AG09309 (cell line): Measurements from ENCODE around the gene DAO.
A peak's percentile ranks its signal among the peaks of the same experiment; 100 is the strongest.

Source experiments
- DNase-seq: peaks from one replicate; pipeline ENCODE4 v3.0.0-alpha.2; 2010; ENCODE audit warnings: low read depth
- H3K4me3 ChIP-seq: 2 replicates; pipeline ENCODE4 v1.5.1; 2011; ENCODE audit warnings: mild to moderate bottlenecking, low read depth, low read length, moderate library complexity; ENCODE audit not compliant: control insufficient read depth
- TF ChIP-seq, protein P1 (sequence below): IDR thresholded peaks from 2 replicates; pipeline ENCODE4 v1.5.1; 2011; ENCODE audit warnings: mild to moderate bottlenecking, low read depth, low read length, inconsistent platforms; ENCODE audit not compliant: insufficient read depth, control insufficient read depth; ENCODE audit errors: missing control alignments

The DAO gene

DNA sequence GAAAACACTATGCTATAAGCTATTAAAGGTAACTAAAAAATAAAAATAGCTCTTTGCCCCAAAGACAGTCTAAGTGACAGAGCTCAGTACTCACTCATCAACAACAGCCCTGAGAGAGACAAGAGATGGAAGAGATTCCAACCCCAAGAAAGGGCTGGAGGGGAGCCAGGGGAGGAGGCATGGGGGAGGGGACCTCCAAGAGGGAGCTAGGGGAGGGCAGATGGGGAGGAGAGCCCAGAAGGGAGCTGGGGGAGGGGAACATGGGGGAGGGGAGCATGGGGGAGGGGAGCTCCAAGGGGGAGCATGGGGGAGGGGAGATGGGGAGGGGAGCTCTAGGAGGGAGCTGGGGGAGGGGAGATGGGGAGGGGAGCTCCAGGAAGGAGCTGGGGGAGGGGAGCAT lies 30.2 kb upstream of the DAO start:
- TF ChIP-seq, protein P1, sequence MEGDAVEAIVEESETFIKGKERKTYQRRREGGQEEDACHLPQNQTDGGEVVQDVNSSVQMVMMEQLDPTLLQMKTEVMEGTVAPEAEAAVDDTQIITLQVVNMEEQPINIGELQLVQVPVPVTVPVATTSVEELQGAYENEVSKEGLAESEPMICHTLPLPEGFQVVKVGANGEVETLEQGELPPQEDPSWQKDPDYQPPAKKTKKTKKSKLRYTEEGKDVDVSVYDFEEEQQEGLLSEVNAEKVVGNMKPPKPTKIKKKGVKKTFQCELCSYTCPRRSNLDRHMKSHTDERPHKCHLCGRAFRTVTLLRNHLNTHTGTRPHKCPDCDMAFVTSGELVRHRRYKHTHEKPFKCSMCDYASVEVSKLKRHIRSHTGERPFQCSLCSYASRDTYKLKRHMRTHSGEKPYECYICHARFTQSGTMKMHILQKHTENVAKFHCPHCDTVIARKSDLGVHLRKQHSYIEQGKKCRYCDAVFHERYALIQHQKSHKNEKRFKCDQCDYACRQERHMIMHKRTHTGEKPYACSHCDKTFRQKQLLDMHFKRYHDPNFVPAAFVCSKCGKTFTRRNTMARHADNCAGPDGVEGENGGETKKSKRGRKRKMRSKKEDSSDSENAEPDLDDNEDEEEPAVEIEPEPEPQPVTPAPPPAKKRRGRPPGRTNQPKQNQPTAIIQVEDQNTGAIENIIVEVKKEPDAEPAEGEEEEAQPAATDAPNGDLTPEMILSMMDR = no peak
- DNase-seq = no peak

DNA sequence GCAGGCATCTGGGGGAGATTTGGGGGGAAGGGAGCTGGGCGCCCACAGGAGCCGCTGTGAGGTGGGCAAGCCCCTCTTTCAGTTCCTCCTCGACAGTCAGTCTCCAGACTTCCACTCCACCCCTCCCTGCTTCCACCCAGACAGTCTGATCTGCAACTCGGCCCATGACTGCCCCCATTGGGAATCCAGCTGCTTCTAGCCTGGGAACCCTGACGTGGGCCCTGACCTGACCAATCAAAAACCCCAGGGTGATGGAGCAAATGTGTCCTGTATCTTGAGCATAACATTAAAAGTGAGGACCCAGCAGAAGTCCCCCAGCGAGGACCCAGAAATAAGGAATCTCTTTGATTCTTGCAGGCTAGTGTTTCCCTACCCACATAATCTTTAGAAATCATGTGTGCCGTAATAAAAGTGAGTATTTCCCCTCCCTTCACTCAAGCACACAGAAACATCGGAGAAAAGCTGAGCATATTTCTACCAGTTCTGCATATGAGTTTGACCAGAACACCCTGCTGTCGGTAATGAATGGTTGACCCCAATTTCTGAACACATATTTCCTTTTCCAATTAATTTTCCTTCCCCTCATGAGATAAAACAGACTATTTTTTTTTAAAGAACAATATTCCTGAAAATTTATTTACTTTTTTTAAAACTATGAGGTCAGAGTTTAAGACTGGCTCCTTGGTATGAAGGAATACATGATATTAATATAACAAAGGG lies 28.9 kb upstream of the DAO start:
- TF ChIP-seq, protein P1 = peak; percentile 46
- no peak overlapping the region; the same call in 1 of the 2 replicates for H3K4me3 ChIP-seq
- DNase-seq = peak; percentile 85

More for the DNA sequence above, 30.2 kb upstream of the DAO start:
- H3K4me3 ChIP-seq = no peak overlapping the region

DNA sequence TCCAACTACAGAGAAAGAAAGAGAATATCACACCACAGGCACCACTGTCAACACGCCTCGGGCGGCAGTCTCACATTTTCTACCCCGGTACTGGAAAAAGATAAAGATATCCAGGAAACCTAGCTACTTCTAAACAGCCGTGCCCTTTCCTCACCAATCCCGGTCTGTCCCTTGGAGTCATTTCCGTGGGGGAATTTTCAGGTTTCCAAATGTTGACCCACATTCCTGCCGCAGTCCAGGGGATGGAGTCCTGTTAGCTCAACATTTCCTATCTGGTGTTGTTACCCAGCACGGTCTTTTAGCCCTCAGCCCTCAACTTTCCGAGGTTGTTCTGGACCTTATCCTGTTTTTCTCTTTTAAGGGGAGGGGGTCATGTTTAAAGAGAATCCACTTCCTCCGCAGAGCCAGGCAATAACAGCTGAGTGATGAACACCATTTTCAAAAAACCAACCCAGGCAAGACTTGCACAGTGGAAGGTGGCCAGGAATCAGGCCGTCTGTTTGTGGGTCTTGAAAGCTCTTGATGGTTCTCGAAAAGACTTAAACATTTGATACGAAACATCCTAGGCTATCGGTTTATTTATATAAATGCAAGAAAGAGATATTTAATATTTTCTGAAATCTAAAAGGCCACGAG lies 27.1 kb upstream of the DAO start:
- TF ChIP-seq, protein P1 = no peak
- H3K4me3 ChIP-seq = peak overlapping the region; percentile 18
- no peak for DNase-seq

DNA sequence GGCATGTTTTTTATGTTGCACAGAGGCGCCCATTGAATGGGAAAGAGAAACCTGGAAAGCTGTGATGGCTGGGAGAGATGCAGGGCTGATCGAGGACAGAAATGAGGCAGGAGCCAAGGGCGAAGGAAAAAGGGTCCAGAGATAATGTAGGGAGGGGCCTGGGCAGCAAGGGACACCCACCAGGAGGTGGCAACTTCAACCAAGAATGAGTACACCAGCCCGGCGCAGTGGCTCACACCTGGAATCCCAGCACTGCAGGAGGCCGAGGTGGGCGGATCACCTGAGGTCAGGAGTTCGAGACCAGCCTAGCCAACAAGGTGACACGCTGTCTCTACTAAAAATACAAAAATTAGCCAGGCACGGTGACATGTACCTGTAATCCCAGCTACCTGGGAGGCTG lies 26.5 kb upstream of the DAO start:
- TF ChIP-seq, protein P1 = no peak
- DNase-seq = no peak
- H3K4me3 ChIP-seq = no peak overlapping the region

DNA sequence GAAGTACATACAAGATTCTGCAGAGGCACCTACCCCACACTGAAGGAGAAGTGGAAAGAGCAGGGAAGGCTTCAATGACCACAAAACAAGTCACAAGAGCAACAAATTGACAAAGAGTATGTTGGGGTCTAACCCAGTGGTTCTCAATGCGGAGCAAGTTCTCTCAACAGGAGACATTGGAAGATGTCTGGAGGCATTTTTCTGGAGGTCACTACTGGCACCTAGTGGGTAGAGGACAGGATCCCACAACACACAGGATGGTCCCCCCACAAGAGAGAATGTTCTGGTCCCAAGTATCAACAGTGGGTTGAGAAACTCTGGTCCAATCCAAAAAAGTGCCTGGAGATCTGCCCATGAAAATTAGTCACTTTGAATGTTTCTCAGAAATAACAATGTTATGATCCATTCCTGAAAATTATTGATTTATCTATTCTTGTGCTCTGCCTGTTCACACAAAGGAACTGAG lies 25.9 kb upstream of the DAO start:
- TF ChIP-seq, protein P1 = peak; percentile 50
- peak; percentile 88 for DNase-seq
- H3K4me3 ChIP-seq = no peak overlapping the region

DNA sequence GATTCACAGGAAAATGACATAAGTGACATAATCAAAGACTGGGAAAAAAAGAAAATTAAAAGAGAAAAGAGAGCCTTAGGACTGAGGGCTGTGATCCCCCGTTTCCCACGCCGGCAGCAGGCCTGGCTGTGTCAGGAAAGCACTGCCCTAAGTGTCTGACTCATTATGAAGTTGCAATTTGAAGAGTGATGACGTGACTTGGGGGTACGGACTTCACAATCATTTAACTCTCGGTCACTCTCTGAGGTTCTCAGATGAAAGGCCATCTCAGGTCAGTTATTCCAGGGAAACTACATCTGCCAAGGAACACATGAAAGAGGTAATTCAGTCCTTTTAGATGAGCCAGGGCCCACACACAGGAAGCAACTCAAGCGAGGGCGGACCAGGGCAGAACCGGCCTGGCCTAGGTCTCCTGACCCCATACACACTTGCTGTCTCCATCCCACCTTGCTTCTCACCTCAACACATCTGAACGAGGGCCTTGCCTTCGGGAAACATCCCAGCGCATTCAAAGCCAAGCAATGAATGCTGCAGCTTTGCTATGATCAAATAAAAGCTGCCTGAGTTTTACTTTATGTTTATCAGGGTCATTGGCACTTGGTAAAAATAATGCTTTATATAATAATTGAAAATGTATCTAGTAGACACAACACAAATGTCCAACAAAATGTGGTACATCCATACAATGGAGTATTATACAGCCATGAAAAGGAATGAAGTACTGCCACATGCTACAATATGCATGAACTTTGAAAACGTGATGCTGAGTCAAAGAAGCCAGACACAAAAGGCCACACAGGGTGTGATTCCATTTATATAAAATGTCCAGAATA lies 25.2 kb upstream of the DAO start:
- TF ChIP-seq, protein P1 = no peak
- no peak overlapping the region; the same call in 1 of the 2 replicates for H3K4me3 ChIP-seq
- DNase-seq = peak; percentile 98
